AG04449 (cell line): Measurements from ENCODE around the gene RHOA.
"Not testable (repeated sequence)": the region's sequence is repeated elsewhere in the genome, so short reads cannot be mapped to it uniquely, and the experiment has no call there.

ENCODE experiments used
- CTCF ChIA-PET: fragments of 350-600 bp; formaldehyde crosslinking; extraction: SDS; loops from one replicate; lab custom pipeline; 2021; ENCODE audit warnings: antibody characterized with exemption; lab: Yijun Ruan, JAX
- POLR2A ChIA-PET: fragments of 400-600, 350-600 bp; formaldehyde crosslinking; extraction: SDS; loops from one replicate; lab custom pipeline; 2020; ENCODE audit warnings: antibody characterized with exemption, inconsistent platforms; lab: Yijun Ruan, JAX
- DNase-seq: peaks from one replicate; pipeline ENCODE4 v3.0.0-alpha.2; 2010; ENCODE audit warnings: low read depth, low spot score
- H3K4me3 ChIP-seq: 2 replicates; pipeline ENCODE4 v1.5.1; 2011; ENCODE audit warnings: low read depth, mild to moderate bottlenecking, control low read depth, low read length
- CTCF ChIP-seq: IDR thresholded peaks from one replicate; pipeline ENCODE4 v1.5.1; 2011; ENCODE audit warnings: mild to moderate bottlenecking, moderate library complexity, low read length, control low read depth, inconsistent platforms; ENCODE audit not compliant: insufficient read depth; ENCODE audit errors: missing control alignments

Gene RHOA

GRCh38 chr3:49410846-49411534 is 786 bp downstream of the RHOA start:
- ChIA-PET CTCF (interaction anchor here (0.9 to 1.6 kb wide), 2 partner anchors 53 to 71 kb away, joined by 3 to 6 read pairs; partner anchors contain the start of genes GPX1 and USP4), POLR2A (interaction anchor here (0.9 to 2.5 kb wide), 6 partner anchors 11 to 72 kb away, joined by 3 to 22 read pairs (median 4); partner anchors contain the start of genes AMT, DAG1, GPX1 and USP4)
- peak overlapping the region; percentile 88 for H3K4me3 ChIP-seq
- no peak for DNase-seq
- TF ChIP-seq CTCF = no peak

GRCh38 chr3:49410066-49410845 is 1.5 kb downstream of the RHOA start:
- no peak for DNase-seq
- ChIA-PET CTCF (interaction anchor here (0.9 to 1.6 kb wide), 2 partner anchors 52 to 71 kb away, joined by 3 to 6 read pairs; partner anchors contain the start of genes GPX1 and USP4), POLR2A (interaction anchor here (0.8 to 1.3 kb wide), 2 partner anchors 32 to 58 kb away, joined by 3 to 4 read pairs; no protein-coding TSS in a partner anchor)
- H3K4me3 ChIP-seq = peak overlapping the region; percentile 88
- no peak for TF ChIP-seq CTCF

GRCh38 chr3:49406571-49407565 is 4.9 kb downstream of the RHOA start:
- no peak for TF ChIP-seq CTCF
- H3K4me3 ChIP-seq = no peak overlapping the region
- no peak for DNase-seq
- ChIA-PET CTCF (no interaction called here), POLR2A (interaction anchor here (0.7 kb wide), 1 partner anchor 24 kb away, joined by 3 read pairs; no protein-coding TSS in a partner anchor)

- POLR2A ChIA-PET, H3K4me3 ChIP-seq, DNase-seq, CTCF ChIA-PET: not testable (repeated sequence)
Measured at GRCh38 chr3:49405570-49405969, 6.2 kb downstream of the RHOA start.

- DNase-seq = no peak
- ChIA-PET CTCF (no interaction called here), POLR2A (interaction anchor here (1.0 kb wide), 1 partner anchor 263 kb away, joined by 3 read pairs; no protein-coding TSS in a partner anchor)
- no peak overlapping the region for H3K4me3 ChIP-seq
- no peak for TF ChIP-seq CTCF
Measured at GRCh38 chr3:49403891-49404290, 7.9 kb downstream of the RHOA start.

- ChIA-PET CTCF (interaction anchor here (0.8 to 1.0 kb wide), 2 partner anchors 16 to 58 kb away, joined by 3 read pairs; no protein-coding TSS in a partner anchor), POLR2A (no interaction called here)
- no peak overlapping the region for H3K4me3 ChIP-seq
- no peak for TF ChIP-seq CTCF
- no peak for DNase-seq
Measured at GRCh38 chr3:49401766-49402165, 10.0 kb downstream of the RHOA start.
